Measurements from ENCODE around the gene CHAF1B.

GRCh38 chr21:36369064-36369685, 16.0 kb upstream of the CHAF1B start:
- TF ChIP-seq CTCF (IDR thresholded peaks at IDR 0.05; ENCODE audit: extremely low read depth in 1 of 2, insufficient read depth in 1 of 2, low read depth in 1 of 2, low read length in 2 of 2) (no peak), POLR2AphosphoS5 (IDR thresholded peaks at IDR 0.05; ENCODE audit: insufficient read depth, low read depth, low read length) (no peak), POLR2A (IDR thresholded peaks at IDR 0.05; ENCODE audit: low read depth, low read length) (no peak), EZH2 (IDR thresholded peaks at IDR 0.05; ENCODE audit: borderline replicate concordance, low read depth, low read length, severe bottlenecking) (no peak), JUN (IDR thresholded peaks at IDR 0.05; ENCODE audit: borderline replicate concordance, insufficient read depth, insufficient read length, low read depth) (no peak)
